Left lung (tissue), 10 donors: Measurements from ENCODE around the gene SKOR1. TPM values are rescaled to one million over a fixed set of nuclear protein-coding genes. Genes with fewer than 3 reads are reported as not detected.

ENCODE experiments used
- ATAC-seq: fragments of 200-7000 bp; cut with Tn5 transposase; one replicate; pipeline ENCODE4 v1.9.1; 2020; ENCODE audit warnings: moderate library complexity
- DNase-seq, 4 donors: peaks; one replicate each; pipeline ENCODE4 v3.0.0-alpha.2; 2013 to 2020
- H3K27ac ChIP-seq, 2 donors: fragments of 200-600 bp; sonication (generic) in 1 of 2; one replicate each; pipeline versions ENCODE4 v1.5.0 to v1.8.0; 2020 to 2021
- H3K27me3 ChIP-seq, 2 donors: fragments of 200-600 bp; sonication (generic) in 1 of 2; one replicate each; pipeline versions ENCODE4 v1.5.0 to v1.8.0; 2020 to 2021
- H3K36me3 ChIP-seq, 2 donors: fragments of 200-600 bp; sonication (generic) in 1 of 2; one replicate each; pipeline versions ENCODE4 v1.5.0 to v1.8.0; 2020 to 2021
- H3K4me1 ChIP-seq, 2 donors: fragments of 200-600 bp; one replicate each; pipeline ENCODE4 v1.8.0; 2021
- H3K4me3 ChIP-seq, 2 donors: fragments of 200-600 bp; sonication (generic) in 1 of 2; one replicate each; pipeline versions ENCODE4 v1.5.0 to v1.8.0; 2020 to 2021; ENCODE audit warnings: mild to moderate bottlenecking in 1 of 2
- H3K9me3 ChIP-seq, 2 donors: fragments of 200-600 bp; sonication (generic) in 1 of 2; one replicate each; pipeline versions ENCODE4 v1.5.0 to v1.8.0; 2020 to 2021
- intact Hi-C, 2 donors: fragments of 100-400 bp; cut with DNase I; formaldehyde crosslinking; loops; one replicate each; pipeline versions ENCODE4 v1.11.2 to v1.14.2; 2022
- polyA plus RNA-seq, 6 donors: library from polyadenylated mRNA; unstranded; fragments of 120-200 nt; gene quantifications; one replicate each; pipeline ENCODE4 v1.2.1, GENCODE V29; 2013; ENCODE audit not compliant: insufficient read length in 6 of 6
- total RNA-seq, 2 donors: library from RNA; stranded (reverse); fragmentation: NEBNext Ultra II Directional; extraction: Animal tissue kit (Norgen Biotek cat#: 25700); gene quantifications; one replicate each; pipeline ENCODE4 v1.2.1, GENCODE V29; 2021
- TF ChIP-seq, protein P1 (sequence below), 2 donors: fragments of 200-600 bp; sonication (generic) in 1 of 2; IDR thresholded peaks; one replicate each; pipeline versions ENCODE4 v1.5.0 to v1.8.0; 2021; ENCODE audit warnings: antibody characterized with exemption in 2 of 2
- donor health status: DM: no; HTN: yes; CAD: no.
- donor health status: DM: no; HTN: no; CAD: no.

Gene SKOR1
- total and polyA plus RNA-seq, 8 donors: 0.12 to 0.71 (median 0.43) TPM

DNA sequence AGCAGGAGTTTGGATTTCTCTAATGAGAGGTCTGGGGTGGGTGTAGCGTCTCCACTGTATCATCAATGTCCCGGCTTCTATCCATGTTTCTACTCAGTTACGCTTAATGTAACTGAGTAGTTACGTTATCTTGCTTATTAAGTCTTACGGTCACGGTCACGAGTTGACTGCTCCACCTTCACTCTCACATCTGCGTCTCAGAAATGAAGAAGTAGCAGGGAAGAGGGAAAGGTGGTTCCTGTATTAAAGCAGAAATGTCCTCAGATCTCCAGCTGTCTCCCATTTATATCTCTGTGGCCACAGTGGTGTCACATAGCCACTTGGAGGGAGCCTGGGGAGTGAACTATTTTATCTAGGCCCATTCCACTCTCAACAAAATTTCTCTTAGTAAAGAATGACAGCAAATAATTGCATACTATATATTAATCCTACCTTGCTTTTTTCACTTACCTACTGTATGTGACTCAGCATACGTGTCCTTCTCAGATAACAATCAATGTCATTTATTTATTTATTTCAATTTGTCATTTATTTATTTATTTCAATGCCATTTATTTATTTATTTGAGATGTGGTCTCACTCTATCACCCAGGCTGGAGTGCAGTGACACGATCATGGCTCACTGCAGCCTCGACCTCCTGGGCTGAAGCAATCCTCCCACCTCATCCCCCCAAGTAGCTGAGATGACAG is 54.3 kb downstream of the SKOR1 start:
- no peaks in the 10 kb centered on the region for H3K27me3 ChIP-seq
- ATAC-seq: no peak

GRCh38 chr15:67880651-67881182 is 55.4 kb downstream of the SKOR1 start:
- Histone ChIP-seq H3K36me3 (no peaks in the 10 kb centered on the region), H3K4me3 (no peak overlapping the region), H3K4me1 (peaks cover 0 to 62% of the 10 kb centered on the region in 2 donors), H3K9me3 (no peaks in the 10 kb centered on the region), H3K27me3 (no peaks in the 10 kb centered on the region), H3K27ac (peak overlapping the region in 1 of 2 donors; percentile 64)
- intact Hi-C loops: no loop called here
- TF ChIP-seq, protein P1, sequence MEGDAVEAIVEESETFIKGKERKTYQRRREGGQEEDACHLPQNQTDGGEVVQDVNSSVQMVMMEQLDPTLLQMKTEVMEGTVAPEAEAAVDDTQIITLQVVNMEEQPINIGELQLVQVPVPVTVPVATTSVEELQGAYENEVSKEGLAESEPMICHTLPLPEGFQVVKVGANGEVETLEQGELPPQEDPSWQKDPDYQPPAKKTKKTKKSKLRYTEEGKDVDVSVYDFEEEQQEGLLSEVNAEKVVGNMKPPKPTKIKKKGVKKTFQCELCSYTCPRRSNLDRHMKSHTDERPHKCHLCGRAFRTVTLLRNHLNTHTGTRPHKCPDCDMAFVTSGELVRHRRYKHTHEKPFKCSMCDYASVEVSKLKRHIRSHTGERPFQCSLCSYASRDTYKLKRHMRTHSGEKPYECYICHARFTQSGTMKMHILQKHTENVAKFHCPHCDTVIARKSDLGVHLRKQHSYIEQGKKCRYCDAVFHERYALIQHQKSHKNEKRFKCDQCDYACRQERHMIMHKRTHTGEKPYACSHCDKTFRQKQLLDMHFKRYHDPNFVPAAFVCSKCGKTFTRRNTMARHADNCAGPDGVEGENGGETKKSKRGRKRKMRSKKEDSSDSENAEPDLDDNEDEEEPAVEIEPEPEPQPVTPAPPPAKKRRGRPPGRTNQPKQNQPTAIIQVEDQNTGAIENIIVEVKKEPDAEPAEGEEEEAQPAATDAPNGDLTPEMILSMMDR (IDR thresholded peaks at IDR 0.05): no peak
- ATAC-seq: peak; percentile 11
- peak in 1 of 4 donors; percentile 54 for DNase-seq

More for the DNA sequence above, 54.3 kb downstream of the SKOR1 start:
- intact Hi-C loops: no loop called here
- H3K36me3 ChIP-seq: no peaks in the 10 kb centered on the region
- H3K9me3 ChIP-seq: no peaks in the 10 kb centered on the region
- DNase-seq: no peak
- H3K4me3 ChIP-seq: no peak overlapping the region
- TF ChIP-seq, protein P1 (IDR thresholded peaks at IDR 0.05): no peak
- peak overlapping the region in 1 of 2 donors; percentile 64 for H3K27ac ChIP-seq
- peaks cover 0 to 54% of the 10 kb centered on the region in 2 donors for H3K4me1 ChIP-seq

- peaks cover 0 to 62% of the 10 kb centered on the region in 2 donors for H3K4me1 ChIP-seq
- H3K27ac ChIP-seq: peak overlapping the region; percentile 23 to 64
- DNase-seq: no peak
- H3K4me3 ChIP-seq: no peak overlapping the region
- no peaks in the 10 kb centered on the region for H3K9me3 ChIP-seq
- H3K36me3 ChIP-seq: no peaks in the 10 kb centered on the region
- intact Hi-C loops: no loop called here
- no peaks in the 10 kb centered on the region for H3K27me3 ChIP-seq
- TF ChIP-seq, protein P1 (IDR thresholded peaks at IDR 0.05): no peak
- peak; percentile 10 for ATAC-seq
Observed at GRCh38 chr15:67882487-67883233, 57.4 kb downstream of the SKOR1 start.

DNA sequence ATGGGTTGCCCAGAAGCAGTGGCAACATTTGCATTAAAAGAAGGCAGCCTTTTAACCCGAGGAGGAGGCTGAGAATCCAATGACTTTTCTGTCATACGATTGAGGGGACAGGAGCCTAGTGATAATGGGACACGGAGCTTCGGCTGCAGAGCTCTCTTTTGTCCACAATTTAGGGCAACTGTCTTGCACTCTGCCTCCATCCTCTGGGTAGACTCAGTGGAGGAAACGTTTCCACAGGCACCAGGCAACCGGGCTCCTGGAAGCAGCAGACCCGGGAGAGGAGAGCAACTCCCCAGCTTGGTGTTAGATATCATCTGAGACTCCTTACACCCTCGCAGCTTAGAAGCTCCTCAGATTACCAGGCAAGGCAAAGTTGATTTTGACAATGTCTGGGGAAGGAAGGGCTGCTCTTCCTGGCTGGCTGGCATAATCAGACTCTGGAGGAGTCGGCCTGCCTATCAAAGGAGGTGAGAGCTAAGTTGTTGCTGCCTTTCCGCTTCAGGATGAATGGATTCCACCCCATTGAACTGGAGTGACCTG is 58.0 kb downstream of the SKOR1 start:
- intact Hi-C loops: no loop called here
- Histone ChIP-seq H3K36me3 (no peaks in the 10 kb centered on the region), H3K4me3 (no peak overlapping the region), H3K9me3 (no peaks in the 10 kb centered on the region), H3K27me3 (no peaks in the 10 kb centered on the region), H3K27ac (peak overlapping the region in 1 of 2 donors; percentile 5), H3K4me1 (peaks cover 0 to 62% of the 10 kb centered on the region in 2 donors)
- TF ChIP-seq, protein P1 (IDR thresholded peaks at IDR 0.05): no peak
- DNase-seq: no peak
- ATAC-seq: no peak

DNA sequence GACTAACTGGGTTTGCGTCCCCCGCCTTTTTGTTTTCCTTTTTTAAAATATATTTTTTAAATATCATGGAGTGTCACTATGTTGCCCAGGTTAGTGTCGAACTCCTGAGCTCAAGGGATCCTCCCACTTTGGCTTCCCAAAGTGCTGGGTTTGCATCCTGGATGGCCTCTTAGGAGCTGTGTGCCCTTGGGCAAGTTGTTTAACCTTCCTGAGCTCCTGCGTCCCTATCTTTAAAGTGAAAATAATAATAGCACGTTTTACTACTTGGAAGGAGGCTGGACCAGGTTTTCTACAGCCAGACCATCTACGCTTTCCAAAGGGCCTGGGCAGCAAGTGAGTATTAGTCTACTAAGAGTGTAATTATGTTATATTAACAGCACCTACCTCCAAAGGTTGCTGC is 58.7 kb downstream of the SKOR1 start:
- ATAC-seq (no peak), DNase-seq (no peak)
- no peaks in the 10 kb centered on the region for H3K36me3 ChIP-seq
- peak overlapping the region; percentile 80 to 85 for H3K27ac ChIP-seq
- peak overlapping the region in 1 of 2 donors; percentile 48 for H3K4me3 ChIP-seq
- H3K27me3 ChIP-seq: no peaks in the 10 kb centered on the region
- TF ChIP-seq, protein P1 (IDR thresholded peaks at IDR 0.05): no peak
- peaks cover 0 to 59% of the 10 kb centered on the region in 2 donors for H3K4me1 ChIP-seq
- H3K9me3 ChIP-seq: no peaks in the 10 kb centered on the region
- intact Hi-C loops: no loop called here
